ENCODE data around the gene DDX23. TPM values are rescaled to one million over a fixed set of nuclear protein-coding genes. Genes with fewer than 3 reads are reported as not detected.

The DDX23 gene
- total RNA-seq (10 to 100 TPM; 69.4 to 76.5 TPM), total RNA-seq (93.0 to 271 (median 179) reads per million in 172 experiments)
- 78.2 TPM for polyA plus RNA-seq (2013, experiment 1 of 2)
- 100 TPM for polyA plus RNA-seq (2013, experiment 2 of 2)

DNA sequence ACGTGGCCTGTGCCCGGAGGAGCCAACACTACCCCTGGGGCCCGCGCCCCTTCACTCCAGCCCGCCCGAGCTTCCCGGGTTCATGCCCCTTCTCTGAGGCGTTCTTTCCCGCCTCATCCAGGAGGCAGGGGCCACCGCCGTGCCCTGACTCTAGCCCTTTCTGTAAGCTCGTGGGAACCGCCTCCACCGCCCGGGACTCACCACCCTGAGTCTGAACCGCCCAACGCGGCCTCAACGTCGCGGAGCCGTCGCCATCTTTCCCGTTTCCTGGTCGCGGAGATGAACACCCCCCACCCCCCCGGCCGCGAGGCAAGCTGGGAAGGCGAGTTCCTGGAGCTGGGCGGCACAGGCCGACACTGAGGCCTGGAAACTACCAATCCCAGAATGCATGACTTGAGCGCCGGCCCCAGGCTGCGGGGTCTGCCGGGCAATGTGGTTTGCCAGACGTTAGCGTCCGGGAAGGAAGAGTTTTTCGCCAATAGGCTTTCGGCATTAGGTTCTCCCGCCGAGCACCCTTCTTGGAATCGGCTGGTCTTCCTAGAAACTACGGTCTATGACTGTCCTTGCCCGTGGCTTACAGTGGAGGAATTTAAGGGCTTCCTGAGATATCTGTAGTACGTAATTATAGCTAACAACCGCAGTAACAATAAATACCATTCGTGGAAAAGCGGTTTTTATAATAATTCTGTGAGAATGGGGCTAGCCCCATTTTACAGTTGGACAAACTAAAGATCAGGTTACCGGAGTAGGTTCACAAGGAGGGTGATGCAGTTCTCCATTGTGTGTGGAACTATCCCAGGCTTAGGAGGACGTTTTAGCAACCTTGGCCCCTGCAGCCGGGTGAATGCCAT lies at the start of gene DDX23:
Gene DDX23, minus strand, starts transcription at position 281 of the 851 bp plus-strand sequence. CDS start 6,381 bp downstream, outside the sequence.
- intact Hi-C loops (cut with DNase I, micrococcal nuclease), result loop anchor here in 1 of 2 experiments (2.0 kb wide), 2 partner anchors 137 to 167 kb away; partner anchors contain the start of gene PRKAG1
- TF ChIP-seq, protein P1, sequence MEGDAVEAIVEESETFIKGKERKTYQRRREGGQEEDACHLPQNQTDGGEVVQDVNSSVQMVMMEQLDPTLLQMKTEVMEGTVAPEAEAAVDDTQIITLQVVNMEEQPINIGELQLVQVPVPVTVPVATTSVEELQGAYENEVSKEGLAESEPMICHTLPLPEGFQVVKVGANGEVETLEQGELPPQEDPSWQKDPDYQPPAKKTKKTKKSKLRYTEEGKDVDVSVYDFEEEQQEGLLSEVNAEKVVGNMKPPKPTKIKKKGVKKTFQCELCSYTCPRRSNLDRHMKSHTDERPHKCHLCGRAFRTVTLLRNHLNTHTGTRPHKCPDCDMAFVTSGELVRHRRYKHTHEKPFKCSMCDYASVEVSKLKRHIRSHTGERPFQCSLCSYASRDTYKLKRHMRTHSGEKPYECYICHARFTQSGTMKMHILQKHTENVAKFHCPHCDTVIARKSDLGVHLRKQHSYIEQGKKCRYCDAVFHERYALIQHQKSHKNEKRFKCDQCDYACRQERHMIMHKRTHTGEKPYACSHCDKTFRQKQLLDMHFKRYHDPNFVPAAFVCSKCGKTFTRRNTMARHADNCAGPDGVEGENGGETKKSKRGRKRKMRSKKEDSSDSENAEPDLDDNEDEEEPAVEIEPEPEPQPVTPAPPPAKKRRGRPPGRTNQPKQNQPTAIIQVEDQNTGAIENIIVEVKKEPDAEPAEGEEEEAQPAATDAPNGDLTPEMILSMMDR (IDR thresholded peaks at IDR 0.05), result no peak
- no peaks in the 10 kb centered on the region for H3K9me3 Mint-ChIP-seq
- H3K36me3 Mint-ChIP-seq (ENCODE audit: low read depth), result peaks cover 42% of the 10 kb centered on the region
- Histone ChIP-seq H3K27me3 (ENCODE audit: control insufficient read depth in 1 of 2, insufficient read depth in 2 of 2, low read length in 2 of 2) (no peaks in the 10 kb centered on the region), H3K27ac (ENCODE audit: low read depth in 1 of 2, low read length in 2 of 2) (peak within 1 kb of the TSS; percentile 83 to 94), H3K4me1 (ENCODE audit: insufficient read depth, low read length) (peaks cover 47% of the 10 kb centered on the region), H3K4me3 (ENCODE audit: low read length) (peak within 1 kb of the TSS; percentile 81), H3K36me3 (ENCODE audit: insufficient read depth, low read length) (peaks cover 12% of the 10 kb centered on the region), H3K9me3 (ENCODE audit: control insufficient read depth in 1 of 2, insufficient read depth in 1 of 2, low read length in 2 of 2) (no peaks in the 10 kb centered on the region)
- ChIA-PET CTCF (interaction anchor here (1.0 to 3.7 kb wide), 17 partner anchors 13 to 278 kb away, joined by 3 to 64 read pairs (median 6); partner anchors contain the start of genes ARF3, FKBP11, RHEBL1 and RND1), POLR2A (interaction anchor here (0.7 to 3.9 kb wide), 38 partner anchors 13 to 1074 kb away, joined by 3 to 60 read pairs (median 4); partner anchors contain the start of genes ARF3, CCNT1, FKBP11 and KANSL2)
- H3K4me1 Mint-ChIP-seq (ENCODE audit: low read depth), result peaks cover 47% of the 10 kb centered on the region
- peak within 1 kb of the TSS; percentile 98 for H3K4me3 Mint-ChIP-seq
- DNase-seq (peak; percentile 82 to 98 (median 88)), ATAC-seq (ENCODE audit: poor library complexity) (peak; percentile 93)
- no peaks in the 10 kb centered on the region for H3K27me3 Mint-ChIP-seq
- peak within 1 kb of the TSS; percentile 93 for H3K27ac Mint-ChIP-seq

DNA sequence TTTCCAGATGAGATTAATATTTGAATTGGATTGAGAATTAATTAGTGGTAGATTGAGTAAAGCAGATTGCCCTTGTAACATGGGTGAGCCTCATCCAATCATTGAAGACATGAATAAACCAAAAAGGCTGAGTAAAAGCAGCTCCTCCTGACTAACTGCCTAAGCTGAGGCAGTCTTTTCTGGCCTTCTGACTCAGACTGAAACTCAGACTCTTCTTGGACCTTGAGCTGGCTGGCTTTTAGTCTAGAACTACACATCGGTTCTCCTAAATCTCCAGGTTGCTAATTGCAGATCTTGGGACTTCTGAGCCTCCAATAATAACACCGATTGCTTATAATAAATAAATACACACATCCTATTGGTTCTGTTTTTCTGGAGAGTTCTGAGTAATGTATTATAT lies 49.3 kb upstream of the DDX23 start:
- DNase-seq (no peak), ATAC-seq (ENCODE audit: poor library complexity) (no peak)
- TF ChIP-seq, protein P1 (IDR thresholded peaks at IDR 0.05), result no peak
- ChIA-PET CTCF (interaction anchor here (1.2 kb wide), 1 partner anchor 11 kb away, joined by 4 read pairs; no protein-coding TSS in a partner anchor), POLR2A (interaction anchor here (1.0 to 1.6 kb wide), 2 partner anchors 17 to 45 kb away, joined by 3 read pairs; no protein-coding TSS in a partner anchor)
- Histone ChIP-seq H3K4me3 (ENCODE audit: low read length) (no peak overlapping the region), H3K9me3 (ENCODE audit: control insufficient read depth in 1 of 2, insufficient read depth in 1 of 2, low read length in 2 of 2) (no peaks in the 10 kb centered on the region), H3K4me1 (ENCODE audit: insufficient read depth, low read length) (peaks cover 13% of the 10 kb centered on the region), H3K36me3 (ENCODE audit: insufficient read depth, low read length) (no peaks in the 10 kb centered on the region), H3K27me3 (ENCODE audit: control insufficient read depth in 1 of 2, insufficient read depth in 2 of 2, low read length in 2 of 2) (no peaks in the 10 kb centered on the region), H3K27ac (ENCODE audit: low read depth in 1 of 2, low read length in 2 of 2) (no peak overlapping the region)
- Mint-ChIP-seq H3K27me3 (peaks cover 5% of the 10 kb centered on the region), H3K4me3 (no peak overlapping the region), H3K36me3 (ENCODE audit: low read depth) (no peaks in the 10 kb centered on the region), H3K27ac (no peak overlapping the region), H3K4me1 (ENCODE audit: low read depth) (peaks cover 4% of the 10 kb centered on the region), H3K9me3 (no peaks in the 10 kb centered on the region)
- intact Hi-C loops (cut with DNase I, micrococcal nuclease), result loop anchor here (5.0 kb wide), 2 partner anchors 86 to 96 kb away; partner anchors contain the start of gene DDN (in 1 of the 2)

DNA sequence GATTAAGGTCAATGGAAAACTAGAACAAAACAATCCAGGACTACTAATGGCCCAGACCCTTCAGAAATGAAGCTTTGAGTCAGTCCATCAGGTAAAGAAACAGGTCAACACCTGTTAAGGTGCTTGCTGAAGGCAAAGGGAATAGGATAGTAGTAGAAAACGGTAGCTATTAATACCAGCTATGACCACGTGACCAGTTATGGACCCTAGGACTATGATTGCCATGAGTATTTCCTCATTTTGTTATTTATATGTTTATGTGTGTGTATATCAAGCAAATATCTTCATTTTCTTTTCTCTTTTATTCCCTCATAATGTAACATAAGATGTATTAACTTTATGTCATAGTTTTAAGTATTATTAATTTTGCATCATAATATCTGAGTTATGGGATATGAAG lies 47.7 kb upstream of the DDX23 start:
- CTCF ChIA-PET, result interaction anchor here (1.3 kb wide), 2 partner anchors 36 to 46 kb away, joined by 3 to 4 read pairs; no protein-coding TSS in a partner anchor
- Mint-ChIP-seq H3K9me3 (no peaks in the 10 kb centered on the region), H3K27ac (no peak overlapping the region), H3K4me1 (ENCODE audit: low read depth) (peaks cover 4% of the 10 kb centered on the region), H3K36me3 (ENCODE audit: low read depth) (no peaks in the 10 kb centered on the region), H3K27me3 (peaks cover 5% of the 10 kb centered on the region), H3K4me3 (no peak overlapping the region)
- no peaks in the 10 kb centered on the region for H3K27me3 ChIP-seq (ENCODE audit: control insufficient read depth in 1 of 2, insufficient read depth in 2 of 2, low read length in 2 of 2)
- no peaks in the 10 kb centered on the region for H3K9me3 ChIP-seq (ENCODE audit: control insufficient read depth in 1 of 2, insufficient read depth in 1 of 2, low read length in 2 of 2)
- no peaks in the 10 kb centered on the region for H3K36me3 ChIP-seq (ENCODE audit: insufficient read depth, low read length)
- H3K4me3 ChIP-seq (ENCODE audit: low read length), result no peak overlapping the region
- TF ChIP-seq, protein P1 (IDR thresholded peaks at IDR 0.05), result no peak
- H3K4me1 ChIP-seq (ENCODE audit: insufficient read depth, low read length), result peaks cover 13% of the 10 kb centered on the region
- intact Hi-C loops (cut with DNase I, micrococcal nuclease), result loop anchor here (5.0 kb wide), 2 partner anchors 88 to 98 kb away; partner anchors contain the start of gene DDN (in 1 of the 2)
- DNase-seq (no peak), ATAC-seq (ENCODE audit: poor library complexity) (no peak)
- POLR2A ChIA-PET, result no interaction called here
- H3K27ac ChIP-seq (ENCODE audit: low read depth in 1 of 2, low read length in 2 of 2), result no peak overlapping the region
